Endometrial microvascular endothelial cells (primary cell): ENCODE data around the gene WDR45B. TPM values are rescaled to one million over a fixed set of nuclear protein-coding genes. Genes with fewer than 3 reads are reported as not detected.
"Not testable (repeated sequence)": the region's sequence is repeated elsewhere in the genome, so short reads cannot be mapped to it uniquely, and the experiment has no call there.

Experiments
- in situ Hi-C: cut with HindIII; loops from 2 replicates; pipeline ENCODE4 v1.10.0; 2017; ENCODE audit warnings: low sequenced_read_pairs, low pct_unique_long_range_greater_than_20kb; ENCODE audit errors: inconsistent ontology term
- total RNA-seq: library from RNA; depleted of rRNA; stranded (reverse); fragments of >200 nt; gene quantifications from one replicate; pipeline ENCODE4 v1.2.3, GENCODE V29; 2015; ENCODE audit errors: inconsistent ontology term

The WDR45B gene
- total RNA-seq, 1 donor from 2014 or later: 82.6 TPM

DNA sequence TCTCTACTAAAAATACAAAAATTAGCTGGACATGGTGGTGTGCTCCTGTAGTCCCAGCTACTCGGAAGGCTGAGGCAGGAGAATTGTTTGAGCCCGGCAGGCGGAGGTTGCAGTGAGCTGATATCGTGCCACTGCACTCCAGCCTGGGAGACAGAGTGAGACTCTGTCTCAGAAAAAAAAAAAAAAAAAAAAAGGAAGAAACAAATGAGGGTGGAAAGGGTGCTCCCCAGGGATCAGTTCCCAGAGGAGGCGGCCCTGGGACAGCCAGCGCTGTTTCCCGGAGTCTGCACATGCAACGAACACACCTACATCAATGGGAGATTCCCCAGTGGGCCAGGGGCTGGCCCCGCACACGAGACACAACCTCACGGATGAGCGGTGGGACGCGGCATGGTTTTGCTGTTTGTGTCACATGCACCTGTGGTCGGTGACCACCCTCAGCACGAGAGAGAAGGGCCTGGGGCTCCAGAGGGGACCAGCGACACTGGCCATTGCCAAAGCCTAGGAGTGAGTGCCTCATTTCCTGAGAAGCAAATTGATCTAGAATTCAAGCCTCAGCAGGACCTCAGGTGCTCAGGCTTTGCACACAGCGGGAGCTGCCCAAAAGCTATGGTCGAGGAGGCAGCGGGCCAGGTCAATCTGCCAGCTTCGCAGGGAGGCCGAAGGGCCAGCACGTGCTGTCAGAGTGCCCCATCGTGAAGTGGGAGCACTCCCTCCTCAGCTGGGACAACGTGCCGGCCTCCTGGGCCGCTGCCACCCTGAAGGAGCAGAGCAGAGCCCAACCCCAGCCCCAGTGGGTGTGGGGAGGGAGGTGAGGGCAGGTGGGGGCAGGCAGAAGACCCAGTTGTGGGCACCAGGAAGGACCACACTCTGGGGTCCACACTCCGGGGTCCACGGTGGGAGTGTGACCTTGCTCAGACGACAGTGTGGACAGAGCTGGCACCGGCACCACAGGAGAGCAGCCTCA, 13.8 kb upstream of the WDR45B start:
- in situ Hi-C loops: no loop called here

DNA sequence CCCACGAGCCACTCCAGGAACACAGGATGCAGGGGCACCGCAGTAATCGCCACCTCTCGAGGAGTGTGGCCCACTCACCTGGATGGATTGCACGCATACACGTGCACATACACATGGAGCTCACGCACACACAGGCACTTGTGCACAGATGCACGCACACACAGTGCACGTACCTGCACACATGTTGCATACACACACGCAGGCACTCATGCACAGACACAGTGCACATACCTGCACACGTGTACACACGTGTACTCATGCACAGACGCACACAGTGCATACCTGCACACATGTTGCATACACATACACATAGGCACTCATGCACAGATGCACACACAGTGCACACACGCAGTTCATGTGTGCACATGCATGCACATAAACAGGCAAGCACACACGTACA, 11.6 kb upstream of the WDR45B start:
- in situ Hi-C loops: no loop called here

DNA sequence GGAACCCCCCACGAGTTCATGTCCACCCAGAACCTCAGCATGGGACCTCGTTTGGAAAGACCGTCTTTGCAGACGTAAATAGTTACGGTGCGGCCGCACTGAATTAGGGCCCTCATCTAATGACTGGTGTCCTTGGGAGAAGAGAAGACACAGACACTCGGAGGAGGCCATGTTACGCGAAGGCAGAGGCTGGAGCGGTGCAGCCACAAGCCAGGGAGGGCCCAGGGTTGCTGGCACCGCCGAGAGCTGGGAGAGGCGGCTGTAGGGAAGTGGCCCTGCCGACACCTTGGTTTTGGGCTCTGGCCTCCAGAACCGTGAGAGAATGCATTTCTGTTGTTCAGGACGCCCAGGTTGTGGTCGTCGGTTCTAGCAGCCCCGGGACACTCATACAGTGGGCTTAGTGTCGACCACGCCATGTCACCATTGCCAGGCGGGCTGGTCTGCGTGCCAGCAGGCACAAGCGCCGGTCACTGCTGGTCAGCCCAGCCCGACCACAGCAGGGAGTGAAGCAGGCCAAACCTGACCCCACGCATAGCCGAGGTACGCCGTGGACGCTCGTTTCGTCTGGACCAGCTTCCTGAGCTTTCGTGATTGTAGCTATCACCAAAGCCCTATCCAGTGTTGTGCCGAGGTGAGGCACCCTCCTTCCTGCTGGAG, 10.7 kb upstream of the WDR45B start:
- in situ Hi-C loops: no loop called here

GRCh38 chr17:82658331-82658730, 10.1 kb upstream of the WDR45B start:
- in situ Hi-C loops: no loop called here

DNA sequence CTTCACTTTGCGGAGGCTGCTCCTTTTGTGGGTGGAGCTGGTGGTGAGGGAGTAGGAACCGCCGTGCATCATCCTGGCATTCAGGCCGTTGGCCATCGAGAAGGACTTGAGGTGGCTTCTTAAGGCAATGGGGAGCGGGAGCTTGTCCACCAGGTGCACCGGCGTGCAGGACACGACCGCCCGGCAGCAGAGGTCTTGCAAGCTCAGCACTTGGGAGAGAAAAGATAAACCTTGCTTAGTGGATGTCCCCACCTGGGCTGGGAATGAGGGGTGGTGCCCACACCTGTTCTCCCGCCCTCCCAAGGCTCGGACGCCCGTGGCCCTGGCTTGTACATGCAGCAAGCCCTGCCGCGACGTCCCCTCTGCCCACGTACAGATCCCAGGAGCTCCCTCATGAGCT, 9.7 kb upstream of the WDR45B start:
- in situ Hi-C loops: no loop called here

DNA sequence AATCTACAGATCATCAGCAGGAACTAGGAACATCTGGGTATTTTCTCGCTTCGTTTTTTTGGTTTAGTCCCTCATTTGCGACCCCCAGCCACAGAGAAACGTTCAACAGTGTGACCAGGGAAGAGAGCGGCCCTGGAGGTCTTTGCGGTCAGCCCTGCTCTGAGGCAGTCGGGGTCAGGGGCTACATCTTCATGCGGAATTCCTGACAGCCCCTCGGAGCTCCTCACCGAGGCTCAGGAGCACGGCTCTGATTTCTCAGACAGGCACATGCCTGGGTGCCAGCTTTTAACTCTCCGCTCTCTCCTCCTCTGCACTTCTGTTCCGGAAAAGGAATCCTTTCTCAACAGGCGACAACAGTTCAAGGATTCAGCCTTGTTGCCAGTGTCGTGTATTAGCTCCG, 8.0 kb upstream of the WDR45B start:
- in situ Hi-C loops: no loop called here

- in situ Hi-C loops: no loop called here
Observed at GRCh38 chr17:82655523-82655922, 7.3 kb upstream of the WDR45B start.

DNA sequence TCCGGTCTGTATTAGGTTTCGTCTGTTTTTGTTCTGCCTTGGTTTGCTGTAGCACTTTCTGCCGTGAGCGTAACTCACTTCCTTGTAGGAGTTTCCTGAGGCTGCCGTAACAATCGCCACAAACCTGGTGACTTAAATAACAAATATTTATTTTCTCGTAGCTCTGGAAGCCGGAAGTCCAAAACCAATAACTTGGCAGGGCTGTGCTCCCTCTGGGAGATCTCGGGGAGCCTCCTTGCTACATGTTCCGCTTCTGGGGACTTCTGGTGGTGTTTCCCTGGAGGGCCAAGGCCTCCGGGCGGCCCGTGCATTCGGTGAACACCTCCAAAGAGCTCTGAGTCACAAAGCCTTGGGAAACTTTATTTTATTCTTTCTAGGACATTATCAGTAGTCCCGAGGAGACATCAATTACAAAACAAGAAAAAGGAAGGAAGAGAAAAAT, 6.8 kb upstream of the WDR45B start:
- in situ Hi-C loops: no loop called here

DNA sequence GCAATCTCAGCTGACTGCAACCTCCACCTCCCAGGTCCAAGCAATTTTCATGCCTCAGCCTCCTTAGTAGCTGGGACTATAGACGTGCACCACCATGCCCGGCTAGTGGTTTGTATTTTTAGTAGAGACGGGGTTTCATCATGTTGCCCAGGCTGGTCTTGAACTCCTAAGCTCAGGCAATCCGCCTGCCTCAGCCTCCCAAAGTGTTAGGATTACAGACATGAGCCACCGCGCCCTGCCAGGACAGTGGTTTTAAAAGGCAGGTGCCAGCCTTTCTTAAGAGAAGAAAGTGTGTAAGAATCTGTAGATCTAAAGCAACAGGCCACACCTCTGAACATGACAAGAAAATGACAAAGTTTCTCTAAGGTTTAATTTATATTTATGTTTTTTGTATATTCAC, 6.4 kb upstream of the WDR45B start:
- in situ Hi-C loops: not testable (repeated sequence)

DNA sequence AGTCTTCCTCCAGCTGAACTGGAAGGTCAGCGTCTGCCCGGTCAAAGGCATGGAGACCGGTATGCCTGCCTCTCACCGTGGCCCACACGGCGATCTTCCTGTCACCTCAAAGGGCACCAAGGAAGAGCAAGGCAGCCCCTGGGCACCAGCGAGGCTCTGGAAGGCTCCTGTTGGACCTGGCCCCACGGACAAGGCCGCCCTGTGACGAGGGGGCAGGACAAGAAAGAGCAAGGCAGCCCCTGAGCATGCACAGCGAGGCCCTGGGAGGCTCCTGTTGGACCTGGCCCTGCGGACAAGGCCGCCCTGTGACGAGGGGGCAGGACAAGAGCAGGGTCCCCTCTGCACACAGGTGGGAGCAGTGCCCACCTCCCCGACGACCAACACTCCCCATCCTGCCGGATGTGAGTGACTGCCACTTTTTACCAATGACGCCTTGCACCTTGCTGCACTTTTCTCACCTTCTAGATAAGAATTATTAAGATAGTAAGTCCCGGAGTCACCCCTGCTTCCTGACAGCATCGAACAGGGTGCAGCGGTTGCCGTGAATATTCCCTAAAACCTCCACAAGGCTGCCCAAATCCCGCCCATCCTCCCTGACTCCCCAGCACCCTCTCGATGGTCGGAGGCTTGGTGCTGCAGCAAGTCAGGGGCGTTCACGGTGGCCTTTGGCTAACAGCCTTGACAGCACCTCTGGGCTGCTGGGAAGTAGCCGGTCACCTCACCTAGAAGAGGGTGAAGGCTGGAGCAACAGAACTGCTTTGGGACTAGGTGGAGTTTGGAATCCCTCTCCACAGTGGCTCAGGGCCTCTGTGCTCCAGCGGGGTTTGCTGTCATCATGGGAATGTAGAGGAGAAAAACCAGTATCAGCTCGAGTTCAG, 5.6 kb upstream of the WDR45B start:
- in situ Hi-C loops: no loop called here

DNA sequence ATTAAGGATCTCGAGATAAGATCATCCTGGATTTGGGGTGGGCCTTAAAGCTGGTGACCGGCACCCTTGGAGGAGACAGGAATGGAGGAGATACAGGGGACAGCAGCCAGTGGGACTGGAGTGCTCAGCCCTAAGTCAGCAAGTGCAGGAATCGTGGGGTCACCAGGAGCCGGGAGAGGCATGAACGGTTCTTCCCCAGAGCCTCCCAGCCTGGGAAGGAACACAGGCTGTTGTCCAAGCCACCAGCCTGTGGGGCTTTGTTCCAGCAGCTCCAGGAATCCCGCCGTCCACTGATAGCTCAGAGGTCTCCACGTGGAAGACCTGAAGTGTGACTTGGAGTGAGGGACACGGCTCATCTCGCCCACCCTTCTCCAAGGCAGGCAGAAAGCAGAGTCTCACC, 2.5 kb upstream of the WDR45B start:
- in situ Hi-C loops: no loop called here

DNA sequence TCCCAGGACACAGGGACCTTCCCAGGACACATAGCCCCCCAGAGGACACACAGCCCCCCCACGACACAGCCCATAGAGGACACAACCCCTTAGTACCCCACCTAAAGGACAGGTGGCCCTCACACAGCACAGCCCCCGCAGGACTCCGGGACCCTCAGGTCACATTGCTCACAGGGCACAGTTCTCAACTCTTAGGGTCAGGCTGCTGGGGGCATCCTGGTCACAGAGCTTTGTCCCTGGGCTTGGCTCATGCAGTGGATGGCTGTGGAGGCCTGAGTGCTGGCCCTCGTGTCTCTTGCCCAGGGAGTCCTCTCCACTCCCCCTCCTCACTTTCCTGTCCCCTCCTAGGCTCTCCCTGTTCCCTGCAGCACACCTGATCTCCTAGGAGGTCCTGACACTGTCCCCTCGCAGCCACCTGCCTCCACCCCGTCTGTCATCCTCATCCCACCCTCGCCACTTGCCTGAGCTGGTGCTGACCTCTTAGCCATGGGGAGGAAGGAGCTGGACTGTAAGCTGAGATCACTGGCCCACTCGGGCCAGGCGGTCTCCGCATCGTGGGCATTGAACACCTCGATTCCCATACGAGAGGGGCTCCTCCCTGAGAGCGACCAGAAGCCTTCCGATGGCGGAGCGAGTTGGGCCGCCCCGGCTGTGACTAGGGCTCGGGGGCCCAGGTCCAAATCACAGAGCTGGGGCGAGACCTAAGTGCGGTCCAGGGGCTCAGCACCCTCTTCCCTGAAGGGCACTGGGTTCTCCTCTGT, 1.4 kb upstream of the WDR45B start:
- in situ Hi-C loops: no loop called here

GRCh38 chr17:82648742-82649331, 593 bp upstream of the WDR45B start:
- in situ Hi-C loops: no loop called here

GRCh38 chr17:82647593-82648164, 565 bp downstream of the WDR45B start:
- in situ Hi-C loops: no loop called here

DNA sequence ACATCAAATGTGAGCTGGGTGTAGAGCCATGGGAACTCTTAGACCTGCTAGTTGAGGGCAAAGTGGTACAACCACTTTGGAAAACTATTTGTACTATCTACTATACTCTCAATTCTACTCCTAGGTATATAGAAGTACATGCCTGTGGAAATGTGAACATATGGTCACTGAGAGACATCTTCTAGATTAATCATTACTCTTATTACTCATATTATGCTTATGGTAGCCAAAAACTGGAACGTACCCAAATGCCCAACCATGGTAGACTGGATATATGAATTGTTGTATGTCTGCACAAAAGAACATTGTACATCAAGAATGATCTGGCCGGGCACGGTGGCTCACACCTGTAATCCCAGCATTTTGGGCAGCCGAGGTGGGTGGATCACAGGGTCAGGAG, 2.7 kb downstream of the WDR45B start:
- in situ Hi-C loops: no loop called here

GRCh38 chr17:82644148-82644547, 4.1 kb downstream of the WDR45B start:
- in situ Hi-C loops: no loop called here

GRCh38 chr17:82642022-82642421, 6.2 kb downstream of the WDR45B start:
- in situ Hi-C loops: no loop called here

- in situ Hi-C loops: no loop called here
Observed at GRCh38 chr17:82640036-82640435, 8.2 kb downstream of the WDR45B start.
